Measurements from ENCODE around the gene TMSB4X.

DNA sequence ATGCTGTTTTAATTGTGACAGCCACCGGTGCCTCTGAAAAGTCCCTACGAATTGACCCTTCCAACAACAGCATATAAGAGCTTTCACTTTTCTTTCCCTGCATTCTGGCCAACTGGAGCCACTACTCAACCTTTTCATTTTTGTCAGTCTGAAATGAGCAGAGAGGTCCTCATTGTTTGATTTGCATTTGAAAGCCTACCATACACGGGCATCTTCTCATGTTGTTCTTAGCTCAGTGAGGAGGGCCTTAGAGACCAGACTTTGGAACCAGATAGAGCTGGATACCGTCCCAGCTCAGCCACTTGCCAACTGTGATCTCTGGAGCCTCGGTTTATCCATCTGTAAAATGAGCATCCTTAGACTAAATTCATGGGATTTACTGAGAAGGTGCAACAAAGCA is 16.9 kb upstream of the TMSB4X start:
- no peak for TF ChIP-seq EZH2 (IDR thresholded peaks at IDR 0.05; ENCODE audit: insufficient read depth, low read length)
- TF ChIP-seq, protein P1, sequence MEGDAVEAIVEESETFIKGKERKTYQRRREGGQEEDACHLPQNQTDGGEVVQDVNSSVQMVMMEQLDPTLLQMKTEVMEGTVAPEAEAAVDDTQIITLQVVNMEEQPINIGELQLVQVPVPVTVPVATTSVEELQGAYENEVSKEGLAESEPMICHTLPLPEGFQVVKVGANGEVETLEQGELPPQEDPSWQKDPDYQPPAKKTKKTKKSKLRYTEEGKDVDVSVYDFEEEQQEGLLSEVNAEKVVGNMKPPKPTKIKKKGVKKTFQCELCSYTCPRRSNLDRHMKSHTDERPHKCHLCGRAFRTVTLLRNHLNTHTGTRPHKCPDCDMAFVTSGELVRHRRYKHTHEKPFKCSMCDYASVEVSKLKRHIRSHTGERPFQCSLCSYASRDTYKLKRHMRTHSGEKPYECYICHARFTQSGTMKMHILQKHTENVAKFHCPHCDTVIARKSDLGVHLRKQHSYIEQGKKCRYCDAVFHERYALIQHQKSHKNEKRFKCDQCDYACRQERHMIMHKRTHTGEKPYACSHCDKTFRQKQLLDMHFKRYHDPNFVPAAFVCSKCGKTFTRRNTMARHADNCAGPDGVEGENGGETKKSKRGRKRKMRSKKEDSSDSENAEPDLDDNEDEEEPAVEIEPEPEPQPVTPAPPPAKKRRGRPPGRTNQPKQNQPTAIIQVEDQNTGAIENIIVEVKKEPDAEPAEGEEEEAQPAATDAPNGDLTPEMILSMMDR (IDR thresholded peaks at IDR 0.05; ENCODE audit: insufficient read depth, low read depth, low read length) = no peak

All from astrocyte (in vitro differentiated cells and primary cell).